H9 (cell line): ENCODE data around the gene SUMF1. TPM values are rescaled to one million over a fixed set of nuclear protein-coding genes. Genes with fewer than 3 reads are reported as not detected.

Experiments
- DNase-seq: peaks from one replicate; pipeline ENCODE4 v3.0.0-alpha.2; 2017
- H2AFZ ChIP-seq: one replicate; pipeline ENCODE4 v1.6.1; 2013; ENCODE audit warnings: mild to moderate bottlenecking, low read length, control low read depth, moderate library complexity
- H2AK5ac ChIP-seq: 2 replicates; pipeline ENCODE4 v1.6.1; 2013; ENCODE audit warnings: low read length, control low read depth, mixed read lengths; ENCODE audit not compliant: insufficient read length
- H2BK120ac ChIP-seq: one replicate; pipeline ENCODE4 v1.6.1; 2013; ENCODE audit warnings: low read depth, mild to moderate bottlenecking, low read length, control low read depth, inconsistent platforms; ENCODE audit not compliant: poor library complexity, severe bottlenecking
- H2BK12ac ChIP-seq: 2 replicates; pipeline ENCODE4 v1.6.1; 2013; ENCODE audit warnings: low read length, control low read depth, mixed read lengths, low read depth; ENCODE audit not compliant: insufficient read length
- H2BK15ac ChIP-seq: 2 replicates; pipeline ENCODE4 v1.6.1; 2013; ENCODE audit warnings: low read depth, low read length, control low read depth
- H2BK20ac ChIP-seq: one replicate; pipeline ENCODE4 v1.6.1; 2013; ENCODE audit warnings: low read depth, mild to moderate bottlenecking, low read length, control low read depth, inconsistent platforms; ENCODE audit not compliant: poor library complexity, severe bottlenecking
- H2BK5ac ChIP-seq: 2 replicates; pipeline ENCODE4 v1.6.1; 2013; ENCODE audit warnings: low read length, control low read depth, mixed read lengths; ENCODE audit not compliant: insufficient read length
- H3K14ac ChIP-seq: 2 replicates; pipeline ENCODE4 v1.6.1; 2013; ENCODE audit warnings: low read length, control low read depth; ENCODE audit not compliant: insufficient read depth
- H3K18ac ChIP-seq: 2 replicates; pipeline ENCODE4 v1.6.1; 2013; ENCODE audit warnings: low read depth, mild to moderate bottlenecking, mixed read lengths, low read length, control low read depth; ENCODE audit not compliant: insufficient read length
- H3K23ac ChIP-seq: 2 replicates; pipeline ENCODE4 v1.6.1; 2013; ENCODE audit warnings: low read length, control low read depth, mixed read lengths, low read depth; ENCODE audit not compliant: insufficient read length
- H3K23me2 ChIP-seq: 2 replicates; pipeline ENCODE4 v1.6.1; 2013; ENCODE audit warnings: low read depth, mild to moderate bottlenecking, mixed read lengths, low read length, control low read depth; ENCODE audit not compliant: insufficient read length, poor library complexity, severe bottlenecking
- H3K27ac ChIP-seq: 2 replicates; pipeline ENCODE4 v1.5.1; 2013; ENCODE audit warnings: low read length, control low read depth, mixed read lengths, low read depth; ENCODE audit not compliant: insufficient read length
- H3K27me3 ChIP-seq: 2 replicates; pipeline ENCODE4 v1.6.1; 2013; ENCODE audit warnings: low read length, control low read depth, inconsistent platforms; ENCODE audit not compliant: insufficient read depth
- H3K4ac ChIP-seq: 2 replicates; pipeline ENCODE4 v1.6.1; 2013; ENCODE audit warnings: low read depth, mild to moderate bottlenecking, control low read depth, inconsistent platforms, low read length, moderate library complexity
- H3K4me1 ChIP-seq: 2 replicates; pipeline ENCODE4 v1.6.1; 2013; ENCODE audit warnings: low read length, control low read depth, inconsistent platforms; ENCODE audit not compliant: insufficient read depth
- H3K4me2 ChIP-seq: 2 replicates; pipeline ENCODE4 v1.6.1; 2013; ENCODE audit warnings: low read length, control low read depth, mixed read lengths; ENCODE audit not compliant: insufficient read length, insufficient read depth
- H3K56ac ChIP-seq: 2 replicates; pipeline ENCODE4 v1.6.1; 2013; ENCODE audit warnings: low read depth, mild to moderate bottlenecking, mixed read lengths, low read length, control low read depth; ENCODE audit not compliant: insufficient read length
- H3K79me1 ChIP-seq: 2 replicates; pipeline ENCODE4 v1.6.1; 2013; ENCODE audit warnings: low read depth, mild to moderate bottlenecking, moderate library complexity, low read length, control low read depth, inconsistent platforms; ENCODE audit not compliant: insufficient read depth, poor library complexity, severe bottlenecking
- H3K79me2 ChIP-seq: 2 replicates; pipeline ENCODE4 v1.6.1; 2013; ENCODE audit warnings: low read length, control low read depth, inconsistent platforms; ENCODE audit not compliant: insufficient read depth
- H3K9ac ChIP-seq: 2 replicates; pipeline ENCODE4 v1.6.1; 2013; ENCODE audit warnings: low read length, control low read depth, mixed read lengths; ENCODE audit not compliant: insufficient read length; ENCODE audit errors: extremely low read depth
- H3K9me3 ChIP-seq: one replicate; pipeline ENCODE4 v1.6.1; 2013; ENCODE audit warnings: low read depth, low read length, inconsistent platforms; ENCODE audit not compliant: control insufficient read depth
- H3T11ph ChIP-seq: one replicate; pipeline ENCODE4 v1.6.1; 2013; ENCODE audit warnings: mild to moderate bottlenecking, low read length, control low read depth, inconsistent platforms
- H4K20me1 ChIP-seq: one replicate; pipeline ENCODE4 v1.6.1; 2013; ENCODE audit not compliant: control insufficient read depth, insufficient read length, insufficient read depth
- H4K5ac ChIP-seq: 2 replicates; pipeline ENCODE4 v1.6.1; 2013; ENCODE audit warnings: low read depth, mild to moderate bottlenecking, mixed read lengths, low read length, control low read depth; ENCODE audit not compliant: insufficient read length
- H4K8ac ChIP-seq: replicated peaks from 2 replicates; pipeline ENCODE4 v1.6.1; 2013; ENCODE audit warnings: low read length, control low read depth, mixed read lengths, low read depth; ENCODE audit not compliant: insufficient read length
- H4K91ac ChIP-seq: 2 replicates; pipeline ENCODE4 v1.6.1; 2013; ENCODE audit warnings: low read depth, mild to moderate bottlenecking, moderate library complexity, mixed read lengths, low read length, control low read depth; ENCODE audit not compliant: insufficient read length
- H3K27ac Mint-ChIP-seq, 3 experiments: 2 replicates in 2 of 3; 3 replicates in 1 of 3; pipeline ENCODE4 v1.8.0; 2020 to 2021; ENCODE audit warnings: mixed read lengths in 3 of 3, mild to moderate bottlenecking in 1 of 3, moderate library complexity in 1 of 3
- H3K27me3 Mint-ChIP-seq: 2 replicates; pipeline ENCODE4 v1.8.0; 2021; ENCODE audit warnings: low read depth, mild to moderate bottlenecking, moderate library complexity, mixed read lengths
- H3K36me3 Mint-ChIP-seq, 3 experiments: 2 replicates in 2 of 3; 3 replicates in 1 of 3; pipeline ENCODE4 v1.8.0; 2020 to 2021; ENCODE audit warnings: low read depth in 3 of 3, mixed read lengths in 3 of 3; ENCODE audit not compliant: insufficient read depth in 1 of 3
- H3K4me1 Mint-ChIP-seq, 2 experiments: 2 replicates each; pipeline ENCODE4 v1.8.0; 2020; ENCODE audit warnings: mixed read lengths in 2 of 2
- H3K4me3 Mint-ChIP-seq, 2 experiments: 2 replicates in 1 of 2; 3 replicates in 1 of 2; pipeline ENCODE4 v1.8.0; 2020 to 2021; ENCODE audit warnings: mild to moderate bottlenecking in 2 of 2, mixed read lengths in 2 of 2, moderate library complexity in 1 of 2
- H3K9me3 Mint-ChIP-seq, 2 experiments: 2 replicates in 1 of 2; 3 replicates in 1 of 2; pipeline ENCODE4 v1.8.0; 2020; ENCODE audit warnings: mild to moderate bottlenecking in 2 of 2, mixed read lengths in 2 of 2, moderate library complexity in 1 of 2
- CTCF ChIP-seq: fragments of 200-600 bp; sonication (generic); conservative IDR thresholded peaks from 3 replicates; pipeline ENCODE4 v1.8.0; 2021; ENCODE audit warnings: antibody characterized with exemption, mild to moderate bottlenecking
- WGBS: extraction: QIAGEN DNeasy Blood & Tissue Kit; methylation state at CpG from one replicate; pipeline ENCODE4 v1.1.7; 2013; ENCODE audit warnings: missing lambda C conversion rate, low lambda C conversion rate, mixed read lengths; ENCODE audit not compliant: insufficient read length; ENCODE audit errors: extremely low coverage; 5-methylcytosine and 5-hydroxymethylcytosine counted together
- total RNA-seq: library from RNA; stranded (reverse); gene quantifications from 2 replicates; pipeline ENCODE4 v1.2.1, GENCODE V29; 2021

The SUMF1 gene
- total RNA-seq, 1 experiment from 2014 or later: 9.5 TPM

- Mint-ChIP-seq H3K27ac (no peak overlapping the region; a peak in 1 of 7 replicates), H3K36me3 (peaks cover 0 to 4% (median 1%) of the 10 kb centered on the region in 3 experiments; a peak in 1 of 7 replicates), H3K4me1 (no peaks in the 10 kb centered on the region), H3K9me3 (no peaks in the 10 kb centered on the region), H3K27me3 (no peaks in the 10 kb centered on the region), H3K4me3 (no peak overlapping the region)
- Histone ChIP-seq H4K20me1 (no peaks in the 10 kb centered on the region), H3K23me2 (no peaks in the 10 kb centered on the region), H2AFZ (no peak overlapping the region), H3K4me2 (no peak overlapping the region), H3K9me3 (no peaks in the 10 kb centered on the region), H3K23ac (no peak overlapping the region), H2BK20ac (no peak overlapping the region), H3T11ph (no peak overlapping the region), H2BK120ac (no peak overlapping the region), H4K8ac (no peak overlapping the region), H2AK5ac (no peak overlapping the region), H3K27ac (no peak overlapping the region), H3K9ac (no peak overlapping the region), H3K4me1 (no peaks in the 10 kb centered on the region), H3K27me3 (no peaks in the 10 kb centered on the region), H3K4ac (no peak overlapping the region), H3K56ac (no peak overlapping the region), H3K14ac (no peak overlapping the region), H2BK15ac (no peak overlapping the region), H3K79me2 (no peaks in the 10 kb centered on the region), H3K18ac (no peak overlapping the region), H2BK12ac (no peak overlapping the region), H2BK5ac (no peak overlapping the region), H4K5ac (no peak overlapping the region), H4K91ac (no peak overlapping the region), H3K79me1 (no peaks in the 10 kb centered on the region)
- no peak for DNase-seq
- WGBS: no CpG with 5 or more reads among the region's 5 CpGs
- no peak for TF ChIP-seq CTCF
Measured at GRCh38 chr3:4416427-4416945, 50.6 kb downstream of the SUMF1 start.
